ENCODE results near the gene CKMT2. TPM values are rescaled to one million over a fixed set of nuclear protein-coding genes. Genes with fewer than 3 reads are reported as not detected.

The CKMT2 gene
- total and polyA plus RNA-seq, 2 of the 8 experiments (the other 6 are each of a cell fraction or from before 2014, with no cell fraction given), result 2.4 to 5.0 TPM

DNA sequence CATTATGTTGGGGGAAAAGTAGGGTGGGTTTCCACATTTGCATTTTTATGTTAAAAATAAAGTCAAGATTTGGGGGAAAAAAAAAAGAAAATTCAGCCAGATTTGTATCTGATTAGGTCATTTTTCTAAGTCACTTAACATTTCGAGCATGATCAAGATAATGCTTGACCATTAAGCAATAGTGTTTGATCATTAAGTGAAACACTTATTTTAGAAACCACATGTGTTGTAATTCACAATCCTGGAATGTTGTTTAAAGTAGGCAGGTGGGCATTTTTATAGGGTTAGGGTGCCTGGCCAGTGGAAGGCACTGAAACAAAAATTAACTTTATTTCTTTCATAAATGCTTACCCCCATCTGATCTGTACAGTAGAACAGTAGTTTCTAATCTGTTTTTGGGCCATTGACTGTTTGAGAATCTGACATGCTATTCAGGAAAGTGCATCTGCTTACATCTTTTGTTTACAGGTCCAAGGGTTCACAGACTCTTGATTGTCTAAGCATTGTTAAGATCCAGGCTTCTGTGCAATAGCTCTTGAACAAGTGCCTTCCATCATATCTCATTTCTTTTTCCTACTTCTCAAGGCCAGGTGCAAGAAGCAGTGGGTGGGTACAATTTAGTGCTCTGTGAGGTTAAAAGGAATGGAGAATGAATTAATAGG, 77.4 kb downstream of the CKMT2 start (continued):
- TF ChIP-seq, protein P1, sequence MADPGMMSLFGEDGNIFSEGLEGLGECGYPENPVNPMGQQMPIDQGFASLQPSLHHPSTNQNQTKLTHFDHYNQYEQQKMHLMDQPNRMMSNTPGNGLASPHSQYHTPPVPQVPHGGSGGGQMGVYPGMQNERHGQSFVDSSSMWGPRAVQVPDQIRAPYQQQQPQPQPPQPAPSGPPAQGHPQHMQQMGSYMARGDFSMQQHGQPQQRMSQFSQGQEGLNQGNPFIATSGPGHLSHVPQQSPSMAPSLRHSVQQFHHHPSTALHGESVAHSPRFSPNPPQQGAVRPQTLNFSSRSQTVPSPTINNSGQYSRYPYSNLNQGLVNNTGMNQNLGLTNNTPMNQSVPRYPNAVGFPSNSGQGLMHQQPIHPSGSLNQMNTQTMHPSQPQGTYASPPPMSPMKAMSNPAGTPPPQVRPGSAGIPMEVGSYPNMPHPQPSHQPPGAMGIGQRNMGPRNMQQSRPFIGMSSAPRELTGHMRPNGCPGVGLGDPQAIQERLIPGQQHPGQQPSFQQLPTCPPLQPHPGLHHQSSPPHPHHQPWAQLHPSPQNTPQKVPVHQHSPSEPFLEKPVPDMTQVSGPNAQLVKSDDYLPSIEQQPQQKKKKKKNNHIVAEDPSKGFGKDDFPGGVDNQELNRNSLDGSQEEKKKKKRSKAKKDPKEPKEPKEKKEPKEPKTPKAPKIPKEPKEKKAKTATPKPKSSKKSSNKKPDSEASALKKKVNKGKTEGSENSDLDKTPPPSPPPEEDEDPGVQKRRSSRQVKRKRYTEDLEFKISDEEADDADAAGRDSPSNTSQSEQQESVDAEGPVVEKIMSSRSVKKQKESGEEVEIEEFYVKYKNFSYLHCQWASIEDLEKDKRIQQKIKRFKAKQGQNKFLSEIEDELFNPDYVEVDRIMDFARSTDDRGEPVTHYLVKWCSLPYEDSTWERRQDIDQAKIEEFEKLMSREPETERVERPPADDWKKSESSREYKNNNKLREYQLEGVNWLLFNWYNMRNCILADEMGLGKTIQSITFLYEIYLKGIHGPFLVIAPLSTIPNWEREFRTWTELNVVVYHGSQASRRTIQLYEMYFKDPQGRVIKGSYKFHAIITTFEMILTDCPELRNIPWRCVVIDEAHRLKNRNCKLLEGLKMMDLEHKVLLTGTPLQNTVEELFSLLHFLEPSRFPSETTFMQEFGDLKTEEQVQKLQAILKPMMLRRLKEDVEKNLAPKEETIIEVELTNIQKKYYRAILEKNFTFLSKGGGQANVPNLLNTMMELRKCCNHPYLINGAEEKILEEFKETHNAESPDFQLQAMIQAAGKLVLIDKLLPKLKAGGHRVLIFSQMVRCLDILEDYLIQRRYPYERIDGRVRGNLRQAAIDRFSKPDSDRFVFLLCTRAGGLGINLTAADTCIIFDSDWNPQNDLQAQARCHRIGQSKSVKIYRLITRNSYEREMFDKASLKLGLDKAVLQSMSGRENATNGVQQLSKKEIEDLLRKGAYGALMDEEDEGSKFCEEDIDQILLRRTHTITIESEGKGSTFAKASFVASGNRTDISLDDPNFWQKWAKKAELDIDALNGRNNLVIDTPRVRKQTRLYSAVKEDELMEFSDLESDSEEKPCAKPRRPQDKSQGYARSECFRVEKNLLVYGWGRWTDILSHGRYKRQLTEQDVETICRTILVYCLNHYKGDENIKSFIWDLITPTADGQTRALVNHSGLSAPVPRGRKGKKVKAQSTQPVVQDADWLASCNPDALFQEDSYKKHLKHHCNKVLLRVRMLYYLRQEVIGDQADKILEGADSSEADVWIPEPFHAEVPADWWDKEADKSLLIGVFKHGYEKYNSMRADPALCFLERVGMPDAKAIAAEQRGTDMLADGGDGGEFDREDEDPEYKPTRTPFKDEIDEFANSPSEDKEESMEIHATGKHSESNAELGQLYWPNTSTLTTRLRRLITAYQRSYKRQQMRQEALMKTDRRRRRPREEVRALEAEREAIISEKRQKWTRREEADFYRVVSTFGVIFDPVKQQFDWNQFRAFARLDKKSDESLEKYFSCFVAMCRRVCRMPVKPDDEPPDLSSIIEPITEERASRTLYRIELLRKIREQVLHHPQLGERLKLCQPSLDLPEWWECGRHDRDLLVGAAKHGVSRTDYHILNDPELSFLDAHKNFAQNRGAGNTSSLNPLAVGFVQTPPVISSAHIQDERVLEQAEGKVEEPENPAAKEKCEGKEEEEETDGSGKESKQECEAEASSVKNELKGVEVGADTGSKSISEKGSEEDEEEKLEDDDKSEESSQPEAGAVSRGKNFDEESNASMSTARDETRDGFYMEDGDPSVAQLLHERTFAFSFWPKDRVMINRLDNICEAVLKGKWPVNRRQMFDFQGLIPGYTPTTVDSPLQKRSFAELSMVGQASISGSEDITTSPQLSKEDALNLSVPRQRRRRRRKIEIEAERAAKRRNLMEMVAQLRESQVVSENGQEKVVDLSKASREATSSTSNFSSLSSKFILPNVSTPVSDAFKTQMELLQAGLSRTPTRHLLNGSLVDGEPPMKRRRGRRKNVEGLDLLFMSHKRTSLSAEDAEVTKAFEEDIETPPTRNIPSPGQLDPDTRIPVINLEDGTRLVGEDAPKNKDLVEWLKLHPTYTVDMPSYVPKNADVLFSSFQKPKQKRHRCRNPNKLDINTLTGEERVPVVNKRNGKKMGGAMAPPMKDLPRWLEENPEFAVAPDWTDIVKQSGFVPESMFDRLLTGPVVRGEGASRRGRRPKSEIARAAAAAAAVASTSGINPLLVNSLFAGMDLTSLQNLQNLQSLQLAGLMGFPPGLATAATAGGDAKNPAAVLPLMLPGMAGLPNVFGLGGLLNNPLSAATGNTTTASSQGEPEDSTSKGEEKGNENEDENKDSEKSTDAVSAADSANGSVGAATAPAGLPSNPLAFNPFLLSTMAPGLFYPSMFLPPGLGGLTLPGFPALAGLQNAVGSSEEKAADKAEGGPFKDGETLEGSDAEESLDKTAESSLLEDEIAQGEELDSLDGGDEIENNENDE (IDR thresholded peaks at IDR 0.05; ENCODE audit: insufficient replicate concordance, low read length), result no peak
- TF ChIP-seq SIX5 (IDR thresholded peaks at IDR 0.05; ENCODE audit: low read depth, low read length) (no peak), EP300 (IDR thresholded peaks at IDR 0.05; ENCODE audit: borderline replicate concordance in 1 of 2, low read depth in 2 of 2, low read length in 2 of 2) (no peak), JUND (IDR thresholded peaks at IDR 0.05; ENCODE audit: low read length) (no peak), RXRA (IDR thresholded peaks at IDR 0.05; ENCODE audit: insufficient read depth, low read depth, low read length) (no peak)

Measured in H1 (cell line).